Upper lobe of left lung (tissue), 4 donors: ENCODE results near the gene IL1RL1.

Experiments
- CTCF ChIP-seq, 6 experiments: fragments of 450-650 bp in 4 of 6; fragments of 200-600 bp in 2 of 6; sonication (generic) in 2 of 6; IDR thresholded peaks; one replicate each; pipeline ENCODE4 v1.5.1; 2016 to 2019; ENCODE audit warnings: antibody characterized with exemption in 6 of 6
- POLR2AphosphoS5 ChIP-seq, 2 donors: sonication (generic); formaldehyde crosslinking; IDR thresholded peaks; one replicate each; pipeline ENCODE4 v1.5.1; 2017; ENCODE audit warnings: antibody characterized with exemption in 2 of 2

- TF ChIP-seq CTCF (IDR thresholded peaks at IDR 0.05) = no peak
- TF ChIP-seq POLR2AphosphoS5 (IDR thresholded peaks at IDR 0.05) = no peak
These were observed 39.5 kb upstream of the IL1RL1 start for GRCh38 chr2:102271844-102272243.
